Neural cell (in vitro differentiated cells): ENCODE results near the gene BSCL2. TPM values are rescaled to one million over a fixed set of nuclear protein-coding genes. Genes with fewer than 3 reads are reported as not detected.

ENCODE experiments used
- H2AFZ ChIP-seq: fragments of 200-600, 300-800 bp; sonication (generic), shearing (Covaris generic); 2 replicates; pipeline ENCODE4 v1.6.0; 2014; ENCODE audit warnings: low read depth, mild to moderate bottlenecking, antibody characterized with exemption, low read length, moderate library complexity
- H3F3A ChIP-seq: fragments of 200-600 bp; shearing (Covaris generic); 2 replicates; pipeline ENCODE4 v1.6.1; 2016; ENCODE audit warnings: mild to moderate bottlenecking, moderate library complexity, mixed read lengths, antibody characterized with exemption, low read length; ENCODE audit not compliant: insufficient read depth, poor library complexity, severe bottlenecking
- H3K27ac ChIP-seq: fragments of 200-600, 300-800 bp; sonication (generic), shearing (Covaris generic); 2 replicates; pipeline ENCODE4 v1.5.1; 2014; ENCODE audit warnings: mild to moderate bottlenecking, low read length, moderate library complexity
- H3K27me3 ChIP-seq: fragments of 300-800, 200-600 bp; sonication (generic), shearing (Covaris generic); 2 replicates; pipeline ENCODE4 v1.6.0; 2014; ENCODE audit warnings: mild to moderate bottlenecking, low read depth, low read length, moderate library complexity; ENCODE audit not compliant: insufficient read depth
- H3K36me3 ChIP-seq: fragments of 300-800, 200-600 bp; sonication (generic), shearing (Covaris generic); 2 replicates; pipeline ENCODE4 v1.5.1; 2014; ENCODE audit warnings: mild to moderate bottlenecking, antibody characterized with exemption, low read length, moderate library complexity; ENCODE audit not compliant: insufficient read depth
- H3K4me2 ChIP-seq: fragments of 300-800, 200-600 bp; sonication (generic), shearing (Covaris generic); 2 replicates; pipeline ENCODE4 v1.6.0; 2014; ENCODE audit warnings: mild to moderate bottlenecking, low read length
- H3K4me3 ChIP-seq: fragments of 300-800, 200-600 bp; sonication (generic), shearing (Covaris generic); 2 replicates; pipeline ENCODE4 v1.5.1; 2014; ENCODE audit warnings: mild to moderate bottlenecking, low read length, moderate library complexity
- H3K79me2 ChIP-seq: fragments of 200-600 bp; shearing (Covaris generic); replicated peaks from 2 replicates; pipeline ENCODE4 v1.6.0; 2014; ENCODE audit warnings: mild to moderate bottlenecking, low read length, moderate library complexity; ENCODE audit not compliant: insufficient read depth
- H3K9ac ChIP-seq: fragments of 300-800, 200-600 bp; sonication (generic), shearing (Covaris generic); 2 replicates; pipeline ENCODE4 v1.6.1; 2016; ENCODE audit warnings: mild to moderate bottlenecking, low read length, mixed read lengths
- H3K9me2 ChIP-seq: fragments of 200-600 bp; shearing (Covaris generic); 2 replicates; pipeline ENCODE4 v1.6.1; 2016; ENCODE audit warnings: mild to moderate bottlenecking, low read length, mixed read lengths; ENCODE audit not compliant: insufficient read depth
- H3K9me3 ChIP-seq: fragments of 200-600, 300-800 bp; sonication (generic), shearing (Covaris generic); 2 replicates; pipeline ENCODE4 v1.6.1; 2016; ENCODE audit warnings: mild to moderate bottlenecking, mixed run types, low read length, moderate library complexity, mixed read lengths
- H4K20me1 ChIP-seq: fragments of 200-600 bp; shearing (Covaris generic); 2 replicates; pipeline ENCODE4 v1.6.1; 2016; ENCODE audit warnings: mild to moderate bottlenecking, mixed run types; ENCODE audit not compliant: insufficient read depth
- EP300 ChIP-seq: fragments of 450-650 bp; conservative IDR thresholded peaks from 2 replicates; pipeline ENCODE4 v1.6.1; 2014; ENCODE audit warnings: antibody characterized with exemption, mild to moderate bottlenecking, moderate library complexity; ENCODE audit not compliant: poor library complexity, severe bottlenecking
- EZH2 ChIP-seq: fragments of 200-600, 300-800 bp; shearing (Covaris generic), sonication (generic); IDR thresholded peaks from 2 replicates; pipeline ENCODE4 v1.6.1; 2014; ENCODE audit warnings: antibody characterized with exemption, low read length, borderline replicate concordance, mild to moderate bottlenecking; ENCODE audit not compliant: insufficient read depth, poor library complexity, severe bottlenecking
- MXI1 ChIP-seq: fragments of 450-650 bp; conservative IDR thresholded peaks from 2 replicates; pipeline ENCODE4 v1.6.1; 2014; ENCODE audit warnings: antibody characterized with exemption, mild to moderate bottlenecking; ENCODE audit not compliant: poor library complexity, severe bottlenecking
- POLR2AphosphoS5 ChIP-seq: IDR thresholded peaks from 2 replicates; pipeline ENCODE4 v1.6.1; 2012
- RAD21 ChIP-seq: fragments of 450-650 bp; conservative IDR thresholded peaks from 2 replicates; pipeline ENCODE4 v1.6.1; 2014; ENCODE audit warnings: antibody characterized with exemption, mild to moderate bottlenecking, moderate library complexity
- REST ChIP-seq: IDR thresholded peaks from 2 replicates; pipeline ENCODE4 v1.6.1; 2012; ENCODE audit warnings: borderline replicate concordance
- SMC3 ChIP-seq: fragments of 450-650 bp; conservative IDR thresholded peaks from 2 replicates; pipeline ENCODE4 v1.6.1; 2014; ENCODE audit warnings: antibody characterized with exemption, mild to moderate bottlenecking, moderate library complexity; ENCODE audit not compliant: poor library complexity
- TAF1 ChIP-seq: IDR thresholded peaks from 2 replicates; pipeline ENCODE4 v1.6.1; 2012; ENCODE audit warnings: low read depth
- polyA plus RNA-seq: library from polyadenylated mRNA; depleted of rRNA; stranded (reverse); fragments of >200 nt; gene quantifications from 2 replicates; pipeline ENCODE4 v1.2.3, GENCODE V29; 2014
- TF ChIP-seq, protein P1 (sequence below): fragments of 450-650 bp; IDR thresholded peaks from 2 replicates; pipeline ENCODE4 v1.5.1; 2014; ENCODE audit warnings: antibody characterized with exemption, mild to moderate bottlenecking, moderate library complexity; ENCODE audit not compliant: poor library complexity, severe bottlenecking

Gene BSCL2
- polyA plus RNA-seq, 1 donor from 2014 or later, result 304 TPM

DNA sequence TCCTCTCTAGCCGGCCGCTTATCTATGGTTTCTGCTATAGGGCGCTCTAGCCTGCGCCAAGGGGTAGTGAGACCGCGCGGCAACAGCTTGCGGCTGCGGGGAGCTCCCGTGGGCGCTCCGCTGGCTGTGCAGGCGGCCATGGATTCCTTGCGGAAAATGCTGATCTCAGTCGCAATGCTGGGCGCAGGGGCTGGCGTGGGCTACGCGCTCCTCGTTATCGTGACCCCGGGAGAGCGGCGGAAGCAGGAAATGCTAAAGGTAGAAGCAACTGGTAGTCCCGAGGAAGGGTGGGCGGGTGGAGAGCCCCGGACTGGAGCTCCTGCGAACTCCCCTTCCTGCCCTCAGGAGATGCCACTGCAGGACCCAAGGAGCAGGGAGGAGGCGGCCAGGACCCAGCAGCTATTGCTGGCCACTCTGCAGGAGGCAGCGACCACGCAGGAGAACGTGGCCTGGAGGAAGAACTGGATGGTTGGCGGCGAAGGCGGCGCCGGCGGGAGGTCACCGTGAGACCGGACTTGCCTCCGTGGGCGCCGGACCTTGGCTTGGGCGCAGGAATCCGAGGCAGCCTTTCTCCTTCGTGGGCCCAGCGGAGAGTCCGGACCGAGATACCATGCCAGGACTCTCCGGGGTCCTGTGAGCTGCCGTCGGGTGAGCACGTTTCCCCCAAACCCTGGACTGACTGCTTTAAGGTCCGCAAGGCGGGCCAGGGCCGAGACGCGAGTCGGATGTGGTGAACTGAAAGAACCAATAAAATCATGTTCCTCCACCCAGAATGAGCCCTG, 35.4 kb downstream of the BSCL2 start, which contains the start of the genes LBHD1 and UQCC3:
Gene LBHD1, minus strand, starts transcription at position 660 of the 782 bp plus-strand sequence. CDS start 2,236 bp downstream, outside the sequence.
Gene UQCC3, plus strand, starts transcription at position 66 of the 782 bp plus-strand sequence. Its CDS starts 73 bp downstream, at position 139.
- TF ChIP-seq EP300, result peak; percentile 37
- TF ChIP-seq POLR2AphosphoS5, result peak; percentile 71
- no peak for TF ChIP-seq EZH2
- TF ChIP-seq TAF1, result peak; percentile 85
- TF ChIP-seq, protein P1, sequence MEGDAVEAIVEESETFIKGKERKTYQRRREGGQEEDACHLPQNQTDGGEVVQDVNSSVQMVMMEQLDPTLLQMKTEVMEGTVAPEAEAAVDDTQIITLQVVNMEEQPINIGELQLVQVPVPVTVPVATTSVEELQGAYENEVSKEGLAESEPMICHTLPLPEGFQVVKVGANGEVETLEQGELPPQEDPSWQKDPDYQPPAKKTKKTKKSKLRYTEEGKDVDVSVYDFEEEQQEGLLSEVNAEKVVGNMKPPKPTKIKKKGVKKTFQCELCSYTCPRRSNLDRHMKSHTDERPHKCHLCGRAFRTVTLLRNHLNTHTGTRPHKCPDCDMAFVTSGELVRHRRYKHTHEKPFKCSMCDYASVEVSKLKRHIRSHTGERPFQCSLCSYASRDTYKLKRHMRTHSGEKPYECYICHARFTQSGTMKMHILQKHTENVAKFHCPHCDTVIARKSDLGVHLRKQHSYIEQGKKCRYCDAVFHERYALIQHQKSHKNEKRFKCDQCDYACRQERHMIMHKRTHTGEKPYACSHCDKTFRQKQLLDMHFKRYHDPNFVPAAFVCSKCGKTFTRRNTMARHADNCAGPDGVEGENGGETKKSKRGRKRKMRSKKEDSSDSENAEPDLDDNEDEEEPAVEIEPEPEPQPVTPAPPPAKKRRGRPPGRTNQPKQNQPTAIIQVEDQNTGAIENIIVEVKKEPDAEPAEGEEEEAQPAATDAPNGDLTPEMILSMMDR, result peak; percentile 19
- peak; percentile 37 for TF ChIP-seq RAD21
- peak; percentile 46 for TF ChIP-seq SMC3
- peak; percentile 72 for TF ChIP-seq MXI1
- TF ChIP-seq REST, result peak; percentile 44
- peak within 1 kb of the TSS; percentile 89 for H3K4me3 ChIP-seq
- H3K4me2 ChIP-seq, result peak within 1 kb of the TSS; percentile 99
- H3K36me3 ChIP-seq, result no peaks in the 10 kb centered on the region
- no peaks in the 10 kb centered on the region for H3K27me3 ChIP-seq
- H3K9ac ChIP-seq, result peak within 1 kb of the TSS; percentile 82
- H3K9me2 ChIP-seq, result no peaks in the 10 kb centered on the region
- no peaks in the 10 kb centered on the region for H3K9me3 ChIP-seq
- H2AFZ ChIP-seq, result peak within 1 kb of the TSS; percentile 77
- no peaks in the 10 kb centered on the region for H3F3A ChIP-seq
- peak within 1 kb of the TSS; percentile 86 for H3K27ac ChIP-seq
- H4K20me1 ChIP-seq, result no peaks in the 10 kb centered on the region
- H3K79me2 ChIP-seq, result peaks cover 6% of the 10 kb centered on the region

DNA sequence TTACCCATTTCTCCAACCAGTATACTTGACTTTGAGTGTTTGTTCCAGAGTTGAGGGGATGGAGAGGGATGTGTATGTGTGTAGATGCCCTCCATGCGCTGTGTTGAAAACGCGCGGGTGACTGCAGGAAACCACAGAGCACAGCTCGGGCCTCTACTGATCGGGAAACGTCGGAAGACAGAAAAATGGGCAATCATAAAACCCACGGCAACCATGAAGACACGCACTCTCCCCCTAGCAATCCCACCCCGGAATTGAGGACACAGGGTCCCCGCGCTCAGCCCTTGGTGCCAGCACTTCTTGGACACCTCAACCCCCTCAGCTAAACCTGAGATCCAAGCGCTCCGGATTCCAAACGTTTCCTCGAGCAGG, 36.0 kb downstream of the BSCL2 start:
- Histone ChIP-seq H3K27me3 (no peaks in the 10 kb centered on the region), H3F3A (no peaks in the 10 kb centered on the region), H3K79me2 (peaks cover 10% of the 10 kb centered on the region), H2AFZ (peak overlapping the region; percentile 77), H3K4me3 (peak overlapping the region; percentile 89), H4K20me1 (no peaks in the 10 kb centered on the region), H3K9me2 (no peaks in the 10 kb centered on the region), H3K9ac (peak overlapping the region; percentile 82), H3K4me2 (peak overlapping the region; percentile 99), H3K27ac (peak overlapping the region; percentile 86), H3K9me3 (no peaks in the 10 kb centered on the region), H3K36me3 (no peaks in the 10 kb centered on the region)
- TF ChIP-seq, protein P1, result no peak
- no peak for TF ChIP-seq EP300
- no peak for TF ChIP-seq MXI1
- no peak for TF ChIP-seq SMC3
- no peak for TF ChIP-seq EZH2
- no peak for TF ChIP-seq TAF1
- no peak for TF ChIP-seq REST
- no peak for TF ChIP-seq POLR2AphosphoS5
- no peak for TF ChIP-seq RAD21
